HepG2 (cell line): ENCODE data around the gene SNED1. TPM values are rescaled to one million over a fixed set of nuclear protein-coding genes. Genes with fewer than 3 reads are reported as not detected.

Source experiments
- ARID4A ChIP-seq: sonication (generic); formaldehyde crosslinking; IDR thresholded peaks from 2 replicates; pipeline ENCODE4 v1.5.0; 2020; ENCODE audit warnings: mild to moderate bottlenecking, missing genetic modification reagents, borderline replicate concordance
- GATAD2A ChIP-seq: IDR thresholded peaks from 2 replicates; pipeline ENCODE4 v1.6.1; 2016
- HNF4G ChIP-seq, 2 experiments: sonication (generic) in 1 of 2; formaldehyde crosslinking in 1 of 2; IDR thresholded peaks; 2 replicates each; pipeline versions ENCODE4 v1.4.0 to v1.6.1; 2011 to 2020; ENCODE audit warnings: borderline replicate concordance in 2 of 2, low read depth in 2 of 2, mild to moderate bottlenecking in 2 of 2, low read length in 1 of 2, missing genetic modification reagents in 1 of 2, moderate library complexity in 1 of 2
- MAFK ChIP-seq, 2 experiments: IDR thresholded peaks in 1 of 2; conservative IDR thresholded peaks in 1 of 2; 2 replicates each; pipeline ENCODE4 v1.6.1; 2011; ENCODE audit warnings: improper control_type of control experiment in 2 of 2, low read length in 2 of 2
- MAX ChIP-seq: IDR thresholded peaks from 2 replicates; pipeline ENCODE4 v1.6.1; 2012; ENCODE audit warnings: inconsistent platforms
- MED8 ChIP-seq: sonication (generic); formaldehyde crosslinking; IDR thresholded peaks from 2 replicates; pipeline ENCODE4 v1.8.1; 2023; ENCODE audit warnings: mild to moderate bottlenecking, missing genetic modification reagents; ENCODE audit not compliant: insufficient replicate concordance
- NR2F1 ChIP-seq, 2 experiments: fragments of 450-650 bp in 1 of 2; formaldehyde crosslinking in 1 of 2; IDR thresholded peaks; 2 replicates each; pipeline versions ENCODE4 v1.5.0 to v1.6.1; 2016 to 2020; ENCODE audit warnings: mild to moderate bottlenecking in 1 of 2, missing compliant biosample characterization in 1 of 2, missing genetic modification reagents in 1 of 2, moderate library complexity in 1 of 2
- NR2F6 ChIP-seq, 2 experiments: IDR thresholded peaks; 2 replicates each; pipeline ENCODE4 v1.6.1; 2016; ENCODE audit warnings: antibody characterized with exemption in 1 of 2, mild to moderate bottlenecking in 1 of 2
- SP5 ChIP-seq: IDR thresholded peaks from 2 replicates; pipeline ENCODE4 v1.6.1; 2016; ENCODE audit warnings: low read depth, borderline replicate concordance
- ZBTB33 ChIP-seq: sonication (generic); formaldehyde crosslinking; IDR thresholded peaks from 2 replicates; pipeline ENCODE4 v1.4.0; 2020; ENCODE audit warnings: missing genetic modification reagents
- ZBTB38 ChIP-seq: sonication (generic); formaldehyde crosslinking; IDR thresholded peaks from 2 replicates; pipeline ENCODE4 v1.5.1; 2020; ENCODE audit warnings: mild to moderate bottlenecking, missing genetic modification reagents
- ZNF263 ChIP-seq: sonication (generic); formaldehyde crosslinking; IDR thresholded peaks from 2 replicates; pipeline ENCODE4 v1.4.0; 2020; ENCODE audit warnings: missing genetic modification reagents
- ZNF430 ChIP-seq: sonication (generic); formaldehyde crosslinking; IDR thresholded peaks from 2 replicates; pipeline ENCODE4 v1.9.0; 2021; ENCODE audit warnings: mild to moderate bottlenecking, missing genetic modification reagents
- ZNF44 ChIP-seq: sonication (generic); formaldehyde crosslinking; IDR thresholded peaks from 2 replicates; pipeline ENCODE4 v1.5.1; 2020; ENCODE audit warnings: mild to moderate bottlenecking, missing genetic modification reagents
- ZNF724P ChIP-seq: sonication (generic); formaldehyde crosslinking; IDR thresholded peaks from 2 replicates; pipeline ENCODE4 v1.8.0; 2022; ENCODE audit warnings: missing genetic modification reagents, borderline replicate concordance
- ZNF773 ChIP-seq: sonication (generic); formaldehyde crosslinking; IDR thresholded peaks from 2 replicates; pipeline ENCODE4 v1.4.0; 2020; ENCODE audit warnings: missing genetic modification reagents, borderline replicate concordance
- polyA plus RNA-seq, 8 experiments: library from polyadenylated mRNA; depleted of rRNA in 3 of 8; stranded (reverse) in 7 of 8; unstranded in 1 of 8; fragments of >200 nt; fragmentation: Illumina TruSeq in 4 of 8; extraction: Trizol in 4 of 8; gene quantifications; 2 replicates each; pipeline versions ENCODE4 v1.2.1 to v1.2.3, GENCODE V29; 2011 to 2016; ENCODE audit warnings: low read depth in 4 of 8, missing spikeins in 1 of 8, mixed read lengths in 1 of 8; ENCODE audit not compliant: insufficient read depth in 1 of 8
- total RNA-seq, 5 experiments: library from RNA; depleted of rRNA; stranded (reverse); fragments of >200 nt; fragmentation: Illumina TruSeq; extraction: Trizol; gene quantifications; 2 replicates each; pipeline ENCODE4 v1.2.3, GENCODE V29; 2016; ENCODE audit warnings: low read depth in 1 of 5
- TF ChIP-seq, protein P1 (sequence below): sonication (generic); formaldehyde crosslinking; IDR thresholded peaks from 2 replicates; pipeline ENCODE4 v1.5.1; 2020; ENCODE audit warnings: mild to moderate bottlenecking, missing genetic modification reagents, moderate library complexity

Gene SNED1
- total and polyA plus RNA-seq, 2 of the 13 experiments (the other 11 are each of a cell fraction or from before 2014, with no cell fraction given), result 0.15 to 0.65 TPM

- TF ChIP-seq ZNF430 (CRISPR knock-in tag) (0 out of 2 replicates have a peak, but pooled peaks have one; percentile 29), NR2F1 (CRISPR knock-in tag; IDR thresholded peaks at IDR 0.05) (peak in 1 of 2 experiments; percentile 12; a peak in 1 of 4 replicates), ZBTB33 (CRISPR knock-in tag) (peak; percentile 87), ZNF724P (CRISPR knock-in tag) (0 out of 2 replicates have a peak, but pooled peaks have one; percentile 31), ZNF773 (no peak), MAX (0 out of 2 replicates have a peak, but pooled peaks have one; percentile 18), NR2F6 (IDR thresholded peaks at IDR 0.05) (no peak; the same call in 1 of the 2 replicates), NR2F6 (CRISPR knock-in tag; IDR thresholded peaks at IDR 0.05) (peak; percentile 52; the same call in 1 of the 2 replicates), HNF4G (IDR thresholded peaks at IDR 0.05; ENCODE audit: borderline replicate concordance, low read depth, low read length) (no peak), HNF4G (CRISPR knock-in tag; IDR thresholded peaks at IDR 0.05; ENCODE audit: borderline replicate concordance, low read depth) (no peak), MED8 (CRISPR knock-in tag) (no peak), ARID4A (CRISPR knock-in tag) (0 out of 2 replicates have a peak, but pooled peaks have one; percentile 31), ZBTB38 (CRISPR knock-in tag) (peak; percentile 91), SP5 (CRISPR knock-in tag) (0 out of 2 replicates have a peak, but pooled peaks have one; percentile 30), GATAD2A (CRISPR knock-in tag) (0 out of 2 replicates have a peak, but pooled peaks have one; percentile 15), MAFK (conservative IDR thresholded peaks at IDR 0.05 in 1 of 2, IDR thresholded peaks at IDR 0.05 in 1 of 2; ENCODE audit: low read length in 2 of 2) (peak; percentile 98 to 99), ZNF44 (CRISPR knock-in tag) (no peak), ZNF263 (CRISPR knock-in tag) (peak; percentile 60; the same call in 1 of the 2 replicates)
- TF ChIP-seq, protein P1, sequence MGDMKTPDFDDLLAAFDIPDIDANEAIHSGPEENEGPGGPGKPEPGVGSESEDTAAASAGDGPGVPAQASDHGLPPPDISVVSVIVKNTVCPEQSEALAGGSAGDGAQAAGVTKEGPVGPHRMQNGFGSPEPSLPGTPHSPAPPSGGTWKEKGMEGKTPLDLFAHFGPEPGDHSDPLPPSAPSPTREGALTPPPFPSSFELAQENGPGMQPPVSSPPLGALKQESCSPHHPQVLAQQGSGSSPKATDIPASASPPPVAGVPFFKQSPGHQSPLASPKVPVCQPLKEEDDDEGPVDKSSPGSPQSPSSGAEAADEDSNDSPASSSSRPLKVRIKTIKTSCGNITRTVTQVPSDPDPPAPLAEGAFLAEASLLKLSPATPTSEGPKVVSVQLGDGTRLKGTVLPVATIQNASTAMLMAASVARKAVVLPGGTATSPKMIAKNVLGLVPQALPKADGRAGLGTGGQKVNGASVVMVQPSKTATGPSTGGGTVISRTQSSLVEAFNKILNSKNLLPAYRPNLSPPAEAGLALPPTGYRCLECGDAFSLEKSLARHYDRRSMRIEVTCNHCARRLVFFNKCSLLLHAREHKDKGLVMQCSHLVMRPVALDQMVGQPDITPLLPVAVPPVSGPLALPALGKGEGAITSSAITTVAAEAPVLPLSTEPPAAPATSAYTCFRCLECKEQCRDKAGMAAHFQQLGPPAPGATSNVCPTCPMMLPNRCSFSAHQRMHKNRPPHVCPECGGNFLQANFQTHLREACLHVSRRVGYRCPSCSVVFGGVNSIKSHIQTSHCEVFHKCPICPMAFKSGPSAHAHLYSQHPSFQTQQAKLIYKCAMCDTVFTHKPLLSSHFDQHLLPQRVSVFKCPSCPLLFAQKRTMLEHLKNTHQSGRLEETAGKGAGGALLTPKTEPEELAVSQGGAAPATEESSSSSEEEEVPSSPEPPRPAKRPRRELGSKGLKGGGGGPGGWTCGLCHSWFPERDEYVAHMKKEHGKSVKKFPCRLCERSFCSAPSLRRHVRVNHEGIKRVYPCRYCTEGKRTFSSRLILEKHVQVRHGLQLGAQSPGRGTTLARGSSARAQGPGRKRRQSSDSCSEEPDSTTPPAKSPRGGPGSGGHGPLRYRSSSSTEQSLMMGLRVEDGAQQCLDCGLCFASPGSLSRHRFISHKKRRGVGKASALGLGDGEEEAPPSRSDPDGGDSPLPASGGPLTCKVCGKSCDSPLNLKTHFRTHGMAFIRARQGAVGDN (CRISPR knock-in tag), result peak; percentile 59
These were observed 35.9 kb upstream of the SNED1 start (continued) for GRCh38 chr2:240962300-240963064.
